HG03039 (cell line): ENCODE results near the gene RAMP3.
A peak's percentile ranks its signal among the peaks of the same experiment; 100 is the strongest.
"Not testable (repeated sequence)": the region's sequence is repeated elsewhere in the genome, so short reads cannot be mapped to it uniquely, and the experiment has no call there.

Experiments used
- ATAC-seq: cut with Tn5 transposase; IDR thresholded peaks from one replicate; pipeline ENCODE4 v1.9.1; 2021; ENCODE audit warnings: mild to moderate bottlenecking, moderate library complexity; ENCODE audit not compliant: unreplicated experiment

RAMP3 gene

GRCh38 chr7:45157653-45158401 lies at the start of gene RAMP3:
RAMP3 (plus strand) TSS chr7:45157791; CDS start chr7:45157829, 38 bp downstream.
- ATAC-seq: no peak

GRCh38 chr7:45108863-45109262 lies 48.7 kb upstream of the RAMP3 start:
- ATAC-seq: no peak

GRCh38 chr7:45111298-45112223 lies 46.0 kb upstream of the RAMP3 start, which contains the start of gene TBRG4:
TBRG4 (minus strand) TSS chr7:45111697; CDS start chr7:45109237, 2,460 bp downstream.
- peak; percentile 93 for ATAC-seq

- ATAC-seq: no peak
Measured at GRCh38 chr7:45112648-45113047, 44.9 kb upstream of the RAMP3 start.

- ATAC-seq: not testable (repeated sequence)
Measured at GRCh38 chr7:45114257-45114656, 43.3 kb upstream of the RAMP3 start.

- no peak for ATAC-seq
Measured at GRCh38 chr7:45114926-45115325, 42.7 kb upstream of the RAMP3 start.

- ATAC-seq: no peak
Measured at GRCh38 chr7:45116048-45116447, 41.5 kb upstream of the RAMP3 start.

GRCh38 chr7:45117582-45117981 lies 40.0 kb upstream of the RAMP3 start:
- no peak for ATAC-seq

GRCh38 chr7:45118292-45118691 lies 39.3 kb upstream of the RAMP3 start:
- no peak for ATAC-seq

- no peak for ATAC-seq
Measured at GRCh38 chr7:45118889-45119331, 38.7 kb upstream of the RAMP3 start.

- ATAC-seq: no peak
Measured at GRCh38 chr7:45119550-45119949, 38.0 kb upstream of the RAMP3 start.

GRCh38 chr7:45122975-45123860 lies 34.4 kb upstream of the RAMP3 start:
- ATAC-seq: no peak

GRCh38 chr7:45123913-45124710 lies 33.5 kb upstream of the RAMP3 start:
- ATAC-seq: no peak

- no peak for ATAC-seq
Measured at GRCh38 chr7:45125193-45125904, 32.2 kb upstream of the RAMP3 start.

- no peak for ATAC-seq
Measured at GRCh38 chr7:45126201-45126600, 31.4 kb upstream of the RAMP3 start.

GRCh38 chr7:45126920-45127319 lies 30.7 kb upstream of the RAMP3 start:
- ATAC-seq: no peak

GRCh38 chr7:45129181-45129800 lies 28.3 kb upstream of the RAMP3 start:
- no peak for ATAC-seq

- no peak for ATAC-seq
Measured at GRCh38 chr7:45129906-45130305, 27.7 kb upstream of the RAMP3 start.

- ATAC-seq: no peak
Measured at GRCh38 chr7:45130910-45131309, 26.7 kb upstream of the RAMP3 start.
